SK-N-DZ (cell line): Measurements from ENCODE around the gene BSN.
"Not testable (repeated sequence)": the region's sequence is repeated elsewhere in the genome, so short reads cannot be mapped to it uniquely, and the experiment has no call there.

Experiments
- DNase-seq: peaks from one replicate; pipeline ENCODE4 v3.0.0-alpha.2; 2015; ENCODE audit warnings: low spot score

The BSN gene

GRCh38 chr3:49533786-49534519, 20.3 kb upstream of the BSN start:
- no peak for DNase-seq

GRCh38 chr3:49534581-49535441, 19.5 kb upstream of the BSN start:
- DNase-seq, result no peak

DNA sequence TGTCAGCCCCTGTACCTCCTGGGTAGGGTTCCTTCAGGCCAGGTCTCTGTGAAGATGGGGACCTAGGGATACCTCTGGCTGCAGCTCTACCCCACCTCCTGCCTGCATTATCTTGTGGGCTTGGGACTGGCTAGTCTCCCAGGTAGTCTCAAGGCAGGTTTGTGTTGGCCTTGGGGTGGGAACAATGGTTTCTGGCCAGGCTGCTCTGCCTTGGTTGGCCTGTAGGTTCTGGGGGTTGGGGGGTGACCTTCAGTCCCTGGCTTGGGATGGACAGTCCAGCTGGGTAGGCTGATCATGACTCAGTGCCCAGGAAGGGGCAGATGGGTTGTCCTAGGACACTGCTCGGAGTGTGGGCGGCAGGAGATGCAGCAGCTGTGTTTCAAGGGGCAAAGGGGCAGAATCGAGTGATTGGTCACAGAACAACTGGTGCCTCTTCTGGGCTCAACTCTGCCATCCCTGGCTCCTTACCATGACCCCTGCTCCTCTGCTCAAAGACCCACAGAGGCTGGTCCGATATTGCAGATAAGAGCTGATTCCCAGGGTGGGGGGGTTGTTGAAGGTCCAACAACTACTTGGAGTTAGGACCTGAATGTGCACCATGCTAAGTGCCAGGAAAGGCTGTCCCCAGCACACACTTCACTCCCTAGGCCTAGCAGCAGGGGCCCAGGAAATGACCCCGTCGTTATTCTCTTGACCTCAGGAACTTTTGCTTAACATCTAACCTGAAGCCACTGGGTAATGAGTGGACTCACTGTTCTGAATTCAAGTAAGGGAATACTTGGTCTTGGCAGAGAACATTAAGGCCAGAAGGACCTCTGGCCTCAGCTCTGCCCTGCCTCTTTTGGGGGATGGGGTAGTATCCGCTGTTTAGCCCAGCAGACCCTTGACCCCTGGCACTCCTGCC, 18.1 kb upstream of the BSN start:
- DNase-seq, result no peak

GRCh38 chr3:49536875-49537533, 17.3 kb upstream of the BSN start:
- DNase-seq, result no peak

DNA sequence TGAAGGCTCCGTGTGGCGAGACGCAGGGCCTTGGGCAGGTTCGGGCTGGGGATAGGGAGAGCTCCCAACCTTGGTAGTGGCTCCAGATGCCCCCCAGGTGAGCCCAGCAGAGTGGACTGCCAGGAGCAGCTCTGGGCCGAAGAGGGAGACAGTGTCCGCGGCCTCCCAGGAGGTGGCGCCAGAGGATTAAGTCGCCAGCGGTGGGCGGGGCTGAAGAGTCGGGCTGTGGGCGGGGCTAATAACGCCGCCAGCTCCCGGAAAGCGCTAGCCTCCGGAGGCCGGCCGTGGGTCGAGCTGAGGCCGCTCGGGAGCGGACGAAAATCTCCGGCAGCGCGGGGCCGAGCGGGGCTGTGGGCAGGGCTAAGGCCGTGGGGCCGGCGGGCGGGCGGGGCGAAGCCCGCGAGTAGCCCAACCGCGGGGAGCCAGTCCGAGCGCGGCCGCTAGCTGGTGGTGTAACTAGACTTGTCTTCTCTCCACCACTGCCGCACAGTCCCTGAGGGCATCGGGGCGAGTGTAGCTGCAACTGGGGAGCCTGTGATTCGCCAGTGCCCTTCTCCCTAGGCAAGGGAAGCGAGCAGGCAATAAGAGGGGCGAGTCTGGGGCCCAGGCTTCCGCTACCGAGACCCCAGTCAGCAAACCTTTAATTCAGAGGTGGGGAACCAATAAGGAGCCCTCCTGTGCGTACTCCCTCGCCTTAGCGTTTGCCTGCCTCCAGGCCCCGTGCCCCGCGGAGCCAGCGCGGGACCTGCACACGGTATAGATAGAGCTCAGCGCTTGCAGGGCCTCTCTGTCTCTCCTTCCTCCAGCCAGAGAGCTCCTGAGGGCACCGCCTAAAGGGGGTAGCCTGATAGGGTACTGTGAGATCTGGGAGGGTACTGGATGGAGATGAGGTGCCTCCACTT, 14.4 kb upstream of the BSN start:
- peak; percentile 89 for DNase-seq

DNA sequence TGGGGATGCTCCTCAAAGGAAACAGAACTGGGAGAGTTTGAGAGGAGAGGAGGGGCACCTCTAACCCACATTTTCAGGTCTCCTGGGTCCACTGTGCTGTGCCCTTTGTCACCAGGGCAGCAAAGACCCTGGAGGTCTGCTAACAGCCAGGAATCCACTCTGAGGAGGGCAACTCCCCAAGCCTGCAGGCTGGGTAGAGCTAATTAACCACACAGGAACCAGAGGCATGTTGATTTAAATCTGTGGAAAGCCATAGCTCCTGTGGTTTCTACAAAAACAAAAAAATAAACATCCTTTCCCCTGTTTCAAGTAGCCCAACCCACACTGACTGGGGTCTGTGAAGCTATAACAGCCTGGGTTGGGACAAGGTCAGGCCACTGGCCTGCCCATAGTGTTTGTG, 2.2 kb upstream of the BSN start:
- DNase-seq, result no peak

GRCh38 chr3:49553324-49553691, 969 bp upstream of the BSN start:
- DNase-seq, result no peak

DNA sequence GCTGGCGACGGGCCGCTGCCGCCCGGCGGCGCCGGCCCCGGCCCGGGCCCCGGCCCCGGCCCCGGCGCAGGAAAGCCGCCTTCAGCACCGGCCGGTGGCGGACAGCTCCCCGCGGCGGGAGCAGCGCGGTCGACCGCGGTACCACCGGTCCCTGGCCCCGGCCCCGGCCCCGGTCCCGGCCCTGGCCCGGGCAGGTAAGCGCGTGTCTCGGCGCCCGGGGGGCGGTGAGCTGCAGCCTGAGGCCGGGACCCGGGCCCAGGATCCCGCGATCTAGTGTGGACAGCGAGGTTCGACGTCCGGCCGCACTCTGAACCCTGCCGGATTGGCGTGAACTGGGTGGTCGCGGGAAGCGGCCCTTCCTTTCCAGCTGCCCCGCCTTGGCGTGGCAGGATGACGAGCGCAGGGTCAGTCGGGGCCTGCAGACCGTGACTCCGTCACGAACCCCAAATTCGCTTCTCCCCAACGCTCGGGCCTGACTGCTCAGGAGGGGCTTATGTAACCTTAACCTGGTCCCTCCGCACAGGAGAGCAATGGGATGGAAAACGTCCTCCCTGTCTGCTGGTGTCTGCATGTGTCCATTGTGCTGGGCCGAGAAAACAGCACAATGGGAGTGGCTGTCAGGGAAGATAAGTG, 472 bp downstream of the BSN start:
- DNase-seq, result peak; percentile 13

DNA sequence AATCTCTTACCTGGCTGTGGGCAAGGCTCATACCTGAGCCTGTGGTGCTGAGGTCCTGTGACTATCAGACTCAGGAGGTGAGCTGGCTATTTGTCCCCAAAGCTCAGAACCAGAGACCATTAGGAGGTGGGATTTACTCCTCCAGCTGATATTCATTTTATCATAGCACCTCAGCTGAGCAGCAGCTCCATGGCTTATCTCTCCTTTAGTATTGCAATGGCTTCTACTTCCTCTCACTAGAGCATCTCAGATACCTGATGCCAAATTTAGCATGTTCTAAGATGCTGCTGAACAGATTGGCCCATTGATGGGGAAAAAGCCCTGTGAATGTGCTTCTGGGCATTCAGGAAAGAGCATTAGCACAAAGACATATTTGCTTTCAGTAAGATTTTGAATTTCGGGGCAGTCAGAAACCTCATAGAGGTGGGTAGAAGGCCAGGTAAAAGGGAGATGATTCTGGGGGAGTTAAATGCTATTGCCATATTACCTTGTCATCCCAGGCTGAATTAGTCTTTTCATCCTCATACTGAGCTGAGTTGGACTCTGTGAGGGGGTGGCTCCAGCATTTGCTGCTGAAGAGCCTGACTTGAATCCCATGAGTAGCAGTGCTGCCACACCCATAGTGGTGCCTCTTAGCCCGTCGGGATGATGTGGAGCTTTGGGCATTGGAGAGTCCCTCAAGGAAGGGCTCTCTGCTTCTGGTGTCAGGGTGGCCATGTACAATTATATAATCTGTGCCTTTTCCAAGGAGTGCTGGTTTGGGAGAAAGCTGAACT, 2.4 kb downstream of the BSN start:
- no peak for DNase-seq

DNA sequence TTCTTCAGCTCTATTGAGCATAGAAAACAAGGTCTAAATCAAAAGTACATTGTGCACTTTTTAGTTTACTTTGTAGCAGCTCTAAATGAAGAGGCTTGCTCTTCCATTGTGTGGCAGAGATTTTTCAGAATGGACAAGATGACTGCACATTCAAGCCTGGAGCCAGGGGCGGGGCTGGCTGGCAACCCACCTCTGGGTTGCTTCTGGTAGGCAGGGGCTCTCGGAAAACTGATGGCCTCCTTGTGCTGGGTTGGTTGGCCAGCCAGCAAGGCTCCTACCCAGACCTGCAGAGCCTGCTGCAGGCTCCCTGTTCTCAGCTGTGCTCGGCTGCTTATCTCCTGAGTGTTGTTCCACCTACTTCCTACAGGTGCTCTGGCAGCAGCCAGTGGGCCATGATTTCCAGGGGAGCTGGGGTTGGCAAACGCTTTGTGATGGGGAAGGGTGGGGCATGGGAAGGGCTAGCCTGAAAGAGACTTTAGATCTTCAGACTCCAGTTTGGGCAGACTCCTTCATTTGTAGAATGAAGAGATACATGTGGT, 8.8 kb downstream of the BSN start:
- DNase-seq, result no peak

GRCh38 chr3:49563766-49564165, 9.5 kb downstream of the BSN start:
- DNase-seq, result no peak

DNA sequence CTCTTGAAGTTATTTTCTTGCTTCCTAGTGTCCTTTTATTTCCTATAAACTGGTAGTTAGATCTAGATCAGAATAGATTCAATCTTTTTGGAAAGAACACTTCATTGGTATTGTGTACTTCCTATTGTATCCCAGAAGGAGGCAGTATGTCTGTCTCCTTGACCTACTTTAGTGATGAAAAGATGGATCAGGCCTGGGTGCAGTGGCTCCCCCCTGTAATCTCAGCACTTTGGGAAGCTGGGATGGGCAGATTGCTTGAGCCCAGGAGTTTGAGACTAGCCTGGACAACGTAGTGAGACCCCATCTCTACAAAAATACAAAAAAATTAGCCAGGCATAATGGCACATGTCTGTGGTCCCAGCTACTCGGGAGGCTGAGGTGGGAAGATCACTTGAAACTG, 12.0 kb downstream of the BSN start:
- no peak for DNase-seq

DNA sequence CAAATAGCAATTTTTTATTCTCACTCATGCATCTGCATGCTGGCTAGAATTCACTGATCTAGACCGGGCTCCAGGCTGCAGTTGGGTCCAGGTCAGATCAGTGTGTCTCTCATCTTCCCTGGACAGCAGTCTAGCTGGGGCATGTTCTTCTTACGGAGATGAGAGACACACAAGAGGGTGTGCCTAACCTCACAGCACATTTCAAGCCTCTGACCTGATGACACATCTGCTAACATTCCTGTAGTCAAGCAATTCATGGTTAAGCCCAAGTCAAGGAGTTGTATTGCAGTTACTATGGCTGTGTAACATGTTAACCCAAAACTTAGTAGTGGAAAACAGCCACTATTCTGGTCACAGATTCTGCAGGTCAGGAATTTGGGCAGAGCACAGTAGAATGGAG, 13.1 kb downstream of the BSN start:
- no peak for DNase-seq

- no peak for DNase-seq
These were observed 14.7 kb downstream of the BSN start for GRCh38 chr3:49568965-49569364.

GRCh38 chr3:49570028-49570654, 15.9 kb downstream of the BSN start:
- DNase-seq, result no peak

DNA sequence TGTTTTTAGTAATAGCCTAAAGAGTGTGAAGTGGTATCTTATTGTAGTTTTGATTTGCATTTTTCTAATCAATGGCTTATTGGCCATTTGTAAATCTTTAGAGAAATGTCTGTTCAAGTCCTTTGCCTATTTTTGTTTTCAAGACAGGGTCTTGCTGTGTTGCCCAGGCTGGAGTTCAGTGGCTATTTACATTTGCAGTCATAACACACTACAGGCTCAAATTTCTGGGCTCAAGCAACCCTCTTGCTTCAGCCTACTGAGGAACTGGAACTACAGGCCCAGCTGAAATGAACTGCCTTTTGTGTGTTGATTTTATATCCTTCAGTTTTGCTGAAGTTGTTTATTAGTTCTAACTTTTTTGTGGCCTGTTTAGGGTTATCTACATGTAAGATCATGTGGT, 27.9 kb downstream of the BSN start:
- no peak for DNase-seq

DNA sequence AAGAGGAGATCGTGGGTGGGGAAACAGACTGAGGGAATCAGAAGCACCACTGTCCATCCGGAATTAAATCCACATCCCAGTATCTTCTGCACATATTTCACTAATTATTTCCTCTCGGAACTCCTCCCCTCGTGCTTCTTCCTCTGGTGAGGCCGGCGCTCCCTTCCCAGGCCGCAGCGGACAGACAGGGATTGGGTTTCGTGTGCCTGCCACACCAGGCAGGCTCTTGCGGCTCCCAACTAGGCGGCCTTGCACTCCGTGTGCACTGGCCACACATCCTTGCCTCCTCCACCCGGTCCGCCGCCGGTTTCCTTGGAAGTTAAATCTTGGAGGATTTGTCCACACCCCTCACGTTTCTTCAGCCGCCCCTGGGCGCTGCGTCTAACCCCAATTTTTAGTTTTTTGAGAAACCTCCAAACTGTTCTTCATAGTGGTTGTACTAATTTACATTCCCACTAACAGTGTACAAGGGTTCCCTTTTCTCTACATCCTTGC, 31.0 kb downstream of the BSN start:
- not testable (repeated sequence) for DNase-seq

DNA sequence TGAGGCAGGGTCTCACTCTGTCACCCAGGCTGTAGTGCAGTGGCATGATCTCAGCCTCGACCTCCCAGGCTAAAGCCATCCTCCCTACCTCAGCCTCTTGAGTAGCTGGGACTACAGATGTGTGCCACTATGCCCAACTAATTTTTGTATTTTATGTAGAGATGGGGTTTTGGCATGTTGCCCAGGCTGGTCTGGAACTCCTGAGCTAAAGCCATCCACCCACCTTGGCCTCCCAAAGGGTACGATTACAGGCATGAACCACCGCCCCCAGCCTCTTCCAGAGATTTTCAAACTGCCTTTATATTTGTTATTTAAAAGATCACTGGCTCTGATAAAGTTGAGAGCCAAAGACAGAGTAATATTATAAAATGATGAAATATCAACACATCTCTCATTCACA, 37.3 kb downstream of the BSN start:
- DNase-seq, result no peak
